RPMI7951 (cell line): ENCODE measurements around the gene DDX49. TPM values are rescaled to one million over a fixed set of nuclear protein-coding genes. Genes with fewer than 3 reads are reported as not detected.
"Not testable (repeated sequence)": the region's sequence is repeated elsewhere in the genome, so short reads cannot be mapped to it uniquely, and the experiment has no call there.

Source experiments
- DNase-seq: peaks from one replicate; pipeline ENCODE4 v3.0.0-alpha.2; 2012; ENCODE audit warnings: low read depth
- total RNA-seq: library from RNA; depleted of rRNA; stranded (reverse); fragments of >200 nt; shearing (Covaris generic); gene quantifications from 2 replicates; pipeline ENCODE4 v1.2.3, GENCODE V29; 2014

The DDX49 gene
- total RNA-seq, 1 experiment from 2014 or later: 55.9 TPM

DNA sequence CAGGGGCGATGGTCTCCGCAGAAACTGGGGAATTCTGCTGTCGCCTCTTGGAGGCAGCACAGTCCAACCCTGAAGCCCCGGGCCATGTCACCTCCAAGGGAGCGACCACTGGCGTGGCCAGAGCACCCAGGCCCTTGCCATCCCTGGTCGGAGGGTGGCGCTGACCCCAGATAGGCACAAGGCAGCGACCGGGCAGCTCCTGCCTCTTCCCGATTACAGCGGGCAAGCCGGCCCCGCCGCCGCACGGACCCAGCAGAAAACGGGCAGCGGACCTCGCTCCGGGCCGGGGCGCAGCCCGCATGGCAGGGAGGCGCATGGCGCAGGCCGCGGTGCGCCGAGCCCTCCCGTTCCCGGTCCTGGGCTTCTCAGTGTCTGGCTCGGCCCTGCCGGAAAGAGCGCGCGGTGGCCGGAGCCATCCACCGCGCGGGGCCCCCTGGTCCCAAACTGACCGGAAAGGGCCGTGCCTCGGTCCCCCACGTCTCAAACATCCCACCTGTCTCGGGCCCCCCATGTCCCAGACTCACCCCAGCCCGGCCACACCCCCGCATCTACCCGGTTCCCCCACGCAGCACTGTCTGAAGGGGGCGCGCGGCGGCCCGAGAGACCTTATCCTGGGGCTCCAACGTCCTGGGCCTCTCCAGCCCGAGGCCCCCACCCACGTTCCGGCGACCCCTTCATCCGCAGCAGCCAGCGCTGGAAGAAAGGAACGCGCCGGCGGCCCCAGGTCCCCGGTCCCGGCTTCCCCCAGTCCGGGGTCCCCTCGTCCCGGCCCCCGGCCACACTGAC lies 24.3 kb upstream of the DDX49 start:
- DNase-seq: peak; percentile 37

DNA sequence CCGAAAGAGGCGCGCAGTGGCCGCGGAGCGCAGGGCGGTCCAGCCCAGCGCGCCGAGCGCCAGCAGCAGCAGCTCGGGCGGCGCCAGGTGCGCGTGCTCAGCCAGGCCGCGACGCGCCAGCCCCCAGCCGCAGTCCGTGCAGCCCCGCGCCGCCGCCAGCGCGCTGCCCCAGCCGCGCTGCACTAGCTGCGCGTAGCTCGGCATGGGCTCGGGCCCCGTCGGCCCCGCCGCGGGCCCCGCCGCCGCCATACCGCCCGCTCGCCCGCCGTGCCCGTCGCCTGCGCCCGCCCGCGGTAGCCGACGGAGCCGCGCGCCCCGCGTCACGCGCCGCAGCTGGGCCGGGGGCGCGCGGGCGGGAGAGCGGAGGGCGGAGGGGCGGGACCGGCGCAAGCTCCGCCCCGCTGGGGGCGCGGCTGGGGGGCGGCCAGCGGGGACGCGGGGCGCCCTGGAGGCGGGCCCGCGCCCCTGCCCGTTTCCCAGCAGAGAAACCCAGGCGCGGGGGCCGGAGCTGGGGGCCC lies 23.6 kb upstream of the DDX49 start, which contains the start of gene CERS1:
CERS1 (minus strand) TSS at position 335 of the 518 bp plus-strand sequence; CDS start at position 249, 86 bp downstream.
- no peak for DNase-seq

DNA sequence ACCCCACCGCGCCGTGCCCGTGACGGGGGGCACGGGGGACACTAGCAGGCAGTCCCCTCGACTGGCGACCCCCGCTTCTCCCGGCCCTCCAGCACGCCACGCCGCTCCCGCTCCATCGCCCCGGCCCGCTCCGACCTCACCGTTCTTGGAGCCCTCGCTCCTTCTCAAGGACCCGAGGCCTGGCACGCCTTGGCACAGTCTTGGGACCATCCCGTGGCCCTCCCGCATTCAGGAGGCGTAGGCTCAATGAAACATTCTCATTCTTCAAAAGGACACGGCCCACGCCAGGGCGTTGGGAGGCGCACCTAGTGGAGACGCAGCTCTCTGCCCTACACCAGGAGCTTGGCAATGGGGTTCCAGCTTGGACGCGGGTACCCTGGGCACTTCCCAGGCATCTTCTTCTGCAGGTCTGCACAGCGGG lies 23.1 kb upstream of the DDX49 start:
- no peak for DNase-seq

DNA sequence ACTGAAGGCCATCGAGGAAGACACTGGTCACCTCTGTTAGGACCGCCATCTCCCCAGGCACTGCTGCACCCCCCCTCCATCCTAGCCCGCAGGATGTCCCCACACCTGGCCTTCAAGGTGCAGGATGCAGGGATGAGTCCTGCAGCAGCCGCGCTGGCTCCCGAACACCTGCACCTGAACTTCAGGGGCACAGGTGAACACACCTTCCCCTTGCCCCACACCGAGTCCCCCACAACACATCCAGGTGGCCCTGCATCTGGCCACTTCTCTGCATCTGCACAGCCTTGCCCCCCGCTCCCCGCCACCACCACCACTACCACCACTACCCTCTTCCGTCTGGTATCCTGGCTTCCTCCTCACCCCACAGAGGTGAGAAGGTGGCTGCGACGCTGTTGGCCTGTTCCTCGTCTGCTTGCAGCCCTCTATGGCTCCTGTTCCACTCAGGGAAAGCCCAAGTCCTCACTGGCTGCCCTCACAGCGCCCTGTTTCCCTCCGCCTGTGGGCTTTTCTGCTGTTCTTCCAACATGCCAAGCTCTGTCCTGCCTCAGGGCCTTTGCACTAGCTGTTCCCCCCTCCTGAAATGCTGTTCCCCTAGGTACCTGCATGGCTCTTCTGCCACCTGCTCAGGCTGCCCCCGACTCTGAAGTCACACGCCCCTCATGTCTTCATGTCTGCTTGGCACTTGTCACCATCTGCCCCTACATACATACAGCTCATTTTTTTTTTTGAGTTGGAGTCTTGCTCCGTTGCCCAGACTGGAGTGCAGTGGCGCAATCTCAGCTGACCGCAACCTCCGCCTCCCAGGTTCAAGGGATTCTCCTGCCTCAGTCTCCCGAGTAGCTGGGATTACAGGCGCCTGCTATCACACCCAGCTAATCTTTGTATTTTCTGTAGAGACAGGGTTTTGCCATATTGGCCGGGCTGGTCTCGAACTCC lies 22.2 kb upstream of the DDX49 start:
- no peak for DNase-seq

DNA sequence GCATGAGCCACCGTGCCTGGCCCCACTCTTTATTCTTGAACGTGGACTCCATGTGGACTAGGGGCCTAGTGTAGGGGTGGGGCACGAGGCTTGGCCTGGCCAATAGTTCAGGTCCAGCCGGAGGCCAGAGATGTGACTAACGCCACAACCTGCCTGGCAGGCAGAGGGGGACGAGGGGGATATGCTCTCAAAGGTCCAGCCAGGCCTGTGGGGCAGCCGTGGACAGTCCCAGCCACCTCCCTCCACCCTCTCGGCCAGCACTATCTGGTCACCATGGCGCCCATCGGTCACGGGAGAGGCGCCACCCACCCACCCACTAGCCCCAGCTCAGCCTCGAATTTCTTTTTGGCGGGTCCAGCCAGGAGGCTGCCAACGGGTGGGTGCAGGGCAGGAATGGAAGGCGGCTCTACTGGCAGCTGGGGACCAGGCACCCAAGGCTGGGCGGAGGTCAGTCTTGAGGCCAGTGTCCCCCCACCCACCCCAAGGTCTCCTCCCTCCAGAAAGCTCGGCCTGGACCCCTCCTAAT lies 21.4 kb upstream of the DDX49 start:
- DNase-seq: no peak

DNA sequence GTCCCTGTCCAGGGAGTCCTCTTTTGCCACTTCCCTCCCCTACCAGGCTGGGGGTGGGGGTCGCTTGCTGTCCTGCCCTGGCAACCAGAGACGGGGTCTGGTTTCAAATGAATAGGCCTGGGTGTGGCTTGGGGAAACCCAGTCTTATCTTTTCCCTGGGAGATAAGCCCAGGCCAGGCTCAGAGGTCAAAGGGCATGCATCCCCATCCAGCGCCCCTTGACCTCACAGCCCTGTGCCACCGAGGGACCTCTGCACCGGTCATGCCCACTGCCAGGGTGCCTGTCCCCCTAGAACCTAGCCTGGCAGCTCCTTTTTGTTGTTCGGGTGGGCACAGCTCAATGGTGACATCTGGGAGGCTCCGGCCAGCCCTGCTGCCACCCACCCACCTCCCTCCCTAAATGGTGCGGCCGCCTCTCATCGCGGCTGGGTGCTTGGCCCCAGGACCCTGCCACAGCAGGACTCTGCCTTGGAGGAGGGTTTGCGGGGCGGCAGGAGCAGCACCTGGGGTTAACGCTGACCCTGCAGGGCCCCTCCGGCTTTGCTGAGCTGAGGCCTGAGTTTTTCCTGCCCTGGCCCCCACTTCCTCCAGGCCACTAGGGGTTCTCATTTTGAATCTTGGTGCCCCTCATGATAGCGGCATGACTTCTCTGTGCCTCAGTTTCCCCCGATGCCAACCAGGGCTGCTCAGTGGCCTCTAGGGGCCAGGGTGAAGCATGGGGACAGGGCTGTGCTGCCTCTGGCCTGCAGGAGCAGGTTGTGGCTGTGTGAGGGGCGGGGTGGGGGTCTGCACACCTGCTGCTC lies 20.7 kb upstream of the DDX49 start:
- no peak for DNase-seq

DNA sequence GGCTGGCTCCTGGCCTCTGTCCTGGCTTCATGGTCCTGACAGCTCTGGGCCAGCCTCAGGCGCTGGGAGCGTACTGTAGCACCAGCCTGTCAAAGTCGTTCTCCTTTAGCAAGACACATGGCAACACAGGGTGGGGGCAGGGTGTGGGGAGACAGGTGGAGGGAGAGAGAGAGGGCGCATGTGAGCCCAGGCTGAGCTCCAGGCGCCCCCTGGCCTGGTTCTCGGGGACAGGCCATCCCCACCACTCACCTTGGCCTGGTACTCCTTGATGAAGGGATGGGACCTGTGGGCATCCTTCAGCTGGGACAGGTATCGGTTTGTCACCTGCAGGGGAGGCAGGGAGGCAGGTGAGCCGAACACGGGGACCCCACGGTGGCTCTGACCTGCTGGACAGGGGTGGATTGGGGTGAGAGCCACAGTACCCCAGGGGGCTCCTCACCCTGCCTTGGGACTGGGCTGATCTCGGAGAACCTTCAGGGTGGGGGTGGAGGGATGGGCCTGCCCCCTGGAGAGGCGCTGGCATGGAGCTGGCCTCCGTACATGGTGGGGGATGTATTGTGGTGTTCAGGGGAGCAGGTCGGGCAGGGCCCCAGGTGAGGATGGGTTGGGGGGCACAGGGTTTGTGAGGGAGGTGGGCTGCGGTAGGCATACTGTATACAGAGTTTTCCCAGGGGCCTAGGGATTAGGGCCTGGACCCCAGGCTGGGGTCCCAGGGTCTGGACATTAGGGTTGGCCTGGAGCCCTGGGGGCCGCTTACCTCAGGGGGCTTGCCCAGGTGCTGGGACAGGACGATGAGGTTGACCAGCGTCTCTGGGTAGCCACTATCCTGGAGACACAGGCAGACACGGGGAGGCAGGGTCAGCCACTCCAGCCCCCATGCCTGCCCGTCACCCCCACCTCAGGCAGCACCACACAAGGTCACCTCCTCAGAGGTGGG lies 19.6 kb upstream of the DDX49 start:
- DNase-seq: no peak

DNA sequence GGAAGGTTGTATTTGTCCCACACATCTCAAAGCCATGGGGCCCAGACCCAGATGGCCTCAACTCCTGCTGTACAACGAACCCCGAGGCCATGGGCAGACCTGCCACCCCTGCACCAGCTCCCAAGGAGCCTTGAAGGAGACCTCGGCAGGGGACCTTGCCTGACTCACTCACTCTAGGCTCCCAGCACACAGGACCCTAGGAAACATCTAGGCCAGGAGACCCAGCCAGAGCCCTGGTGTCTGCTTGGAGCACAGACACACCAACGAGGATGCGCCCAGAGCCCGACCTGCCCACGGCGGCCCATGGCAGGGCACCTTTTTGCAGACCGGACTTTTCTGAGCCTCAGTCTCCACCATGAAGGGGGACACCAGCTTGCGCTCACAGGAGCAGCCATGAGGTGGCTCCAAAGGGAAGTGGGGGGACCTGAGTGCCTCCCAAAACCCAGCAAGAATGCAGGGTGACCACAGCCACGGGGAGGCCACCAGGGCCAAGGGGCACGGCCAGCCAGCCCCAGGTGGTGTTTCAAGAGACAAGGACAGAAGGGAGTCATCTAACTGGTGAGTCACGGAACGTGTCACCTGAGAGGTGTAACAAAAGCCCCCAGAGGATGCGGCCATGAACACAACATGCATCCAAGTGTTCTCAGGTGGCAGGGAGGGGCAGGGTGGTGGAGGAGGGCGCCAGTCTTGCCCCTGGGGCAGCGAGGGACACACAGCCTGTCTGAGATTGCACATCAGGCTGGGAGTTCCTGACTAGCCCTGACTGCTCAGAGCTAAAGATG lies 18.6 kb upstream of the DDX49 start:
- no peak for DNase-seq

DNA sequence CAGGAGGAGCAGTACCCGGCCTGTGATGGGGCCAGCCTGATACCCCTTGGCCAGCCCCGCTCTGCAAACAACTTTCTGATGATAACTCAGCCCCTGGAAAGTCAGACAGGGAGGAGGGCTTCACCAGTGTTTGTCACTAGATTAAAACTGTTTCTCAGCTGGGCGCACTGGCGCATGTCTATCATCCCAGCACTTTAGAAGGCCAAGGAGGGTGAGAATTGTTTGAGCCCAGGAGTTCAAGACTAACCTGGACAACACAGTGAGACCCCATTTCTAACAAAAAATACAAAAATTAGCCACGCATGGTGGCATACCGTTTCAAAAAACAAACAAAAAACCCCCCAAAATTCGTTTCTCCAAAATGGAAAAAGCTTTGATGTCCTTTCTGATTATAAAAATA lies 18.0 kb upstream of the DDX49 start:
- DNase-seq: no peak

DNA sequence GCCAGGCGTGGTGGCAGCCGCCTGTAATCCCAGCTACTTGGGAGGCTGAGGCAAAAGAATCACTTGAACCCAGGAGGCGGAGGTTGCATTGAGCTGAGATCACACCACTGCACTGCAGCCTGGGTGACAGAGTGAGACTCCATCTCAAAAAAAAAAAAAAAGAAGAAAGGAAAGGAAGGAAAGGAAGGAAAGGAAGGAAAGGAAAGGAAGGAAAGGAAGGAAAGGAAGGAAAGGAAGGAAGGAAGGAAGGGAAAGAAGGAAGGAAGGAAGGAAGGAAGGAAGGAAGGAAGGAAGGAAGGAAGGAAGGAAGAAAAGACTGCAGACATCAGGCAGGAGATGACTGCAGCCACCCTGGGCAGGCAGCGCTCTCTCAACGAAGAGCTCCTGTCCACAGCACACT lies 17.0 kb upstream of the DDX49 start:
- DNase-seq: not testable (repeated sequence)

DNA sequence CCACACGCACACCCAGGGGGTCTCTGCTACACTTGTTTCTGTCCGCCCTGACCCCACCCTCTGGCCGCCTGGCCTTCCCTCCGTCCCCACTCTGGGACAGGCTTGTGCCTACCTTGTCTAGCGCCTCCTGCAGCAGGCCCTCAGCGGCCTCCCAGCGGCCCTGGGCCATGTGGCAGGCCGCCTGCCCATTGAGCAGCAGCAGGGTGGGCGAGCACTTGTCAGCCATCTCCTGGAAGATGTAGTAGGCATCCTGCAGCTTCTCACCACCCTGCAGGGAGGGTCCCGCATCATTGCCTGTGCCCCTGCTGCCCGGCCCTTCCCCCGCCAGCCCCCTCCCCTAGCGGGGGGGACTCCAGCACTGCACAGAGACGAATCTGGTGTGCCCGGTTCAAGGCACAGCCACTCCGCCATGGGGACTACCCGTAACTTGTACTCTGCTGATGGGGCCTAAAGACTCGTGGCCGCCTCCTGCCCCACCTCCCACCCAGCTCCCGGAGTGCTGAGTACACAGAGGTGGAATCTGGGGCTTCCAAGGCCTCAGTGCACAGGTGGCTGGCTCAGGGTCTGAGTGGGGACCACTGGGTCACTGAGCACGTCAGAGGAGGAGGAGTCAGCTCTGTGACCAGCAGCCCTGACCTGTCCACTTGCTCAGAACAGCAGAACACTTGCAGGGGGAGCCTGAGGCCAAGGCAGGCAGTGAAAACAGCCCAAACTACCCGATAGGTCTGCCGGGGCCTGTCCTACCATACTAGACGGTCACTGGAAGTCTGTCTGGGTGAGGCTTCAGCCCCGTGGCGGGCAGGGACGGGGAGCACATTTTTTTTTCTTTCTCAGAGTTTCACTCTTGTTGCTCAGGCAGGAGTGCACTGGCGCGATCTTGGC lies 16.1 kb upstream of the DDX49 start:
- DNase-seq: no peak

DNA sequence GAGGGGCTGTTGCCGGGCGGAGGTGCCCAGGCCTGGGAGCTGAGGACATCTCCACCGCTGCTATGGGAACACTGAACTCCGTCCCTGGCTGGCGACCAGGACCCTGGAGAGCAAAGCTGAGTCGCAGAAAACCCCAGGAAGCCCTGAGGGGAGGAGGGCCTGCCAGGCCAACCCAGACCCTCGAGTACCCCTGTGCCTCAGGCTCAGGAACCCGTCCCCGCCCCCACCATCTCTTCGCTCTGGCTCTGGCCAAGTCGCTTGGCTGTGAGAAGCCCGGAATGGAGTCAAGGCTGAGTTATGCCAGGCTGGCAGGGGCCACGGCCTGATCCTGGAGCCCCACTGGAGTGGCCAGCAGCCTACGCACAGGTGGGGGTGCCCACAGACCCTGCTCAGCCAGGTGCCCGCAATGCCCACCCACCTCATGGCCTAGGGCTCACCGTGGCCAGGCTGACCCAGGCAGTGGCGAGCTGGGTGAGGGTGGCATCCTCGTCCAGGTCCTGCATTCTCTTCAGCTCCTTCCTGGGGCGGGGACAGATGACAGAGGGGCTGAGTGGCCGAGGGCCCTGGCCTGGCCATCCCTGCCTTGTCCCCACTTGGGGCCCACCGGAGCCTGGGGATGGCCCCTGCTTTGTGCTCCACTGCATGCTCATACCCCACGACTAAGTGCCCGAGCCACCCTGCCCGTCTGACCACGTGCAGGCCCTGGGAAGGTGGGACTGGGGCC lies 15.0 kb upstream of the DDX49 start:
- DNase-seq: no peak

DNA sequence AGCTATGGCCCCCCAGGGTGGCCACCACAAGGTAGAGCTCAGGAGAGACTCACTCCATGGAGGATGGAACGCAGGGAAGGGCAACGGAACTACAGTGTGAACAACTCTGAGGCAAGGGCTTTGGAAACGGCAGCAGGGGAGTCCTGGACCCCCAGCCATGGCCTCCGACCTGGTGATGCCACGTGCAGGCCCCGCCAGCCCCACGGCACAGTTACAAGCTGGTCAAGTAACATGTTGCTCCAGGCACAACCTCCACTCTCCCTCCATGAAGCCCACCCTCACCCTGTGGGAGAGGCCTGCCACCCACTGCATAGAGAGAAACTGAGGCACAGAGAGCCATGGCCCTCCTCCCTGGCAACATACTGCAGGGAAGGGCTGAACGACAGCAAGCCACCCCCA lies 14.5 kb upstream of the DDX49 start:
- DNase-seq: no peak

DNA sequence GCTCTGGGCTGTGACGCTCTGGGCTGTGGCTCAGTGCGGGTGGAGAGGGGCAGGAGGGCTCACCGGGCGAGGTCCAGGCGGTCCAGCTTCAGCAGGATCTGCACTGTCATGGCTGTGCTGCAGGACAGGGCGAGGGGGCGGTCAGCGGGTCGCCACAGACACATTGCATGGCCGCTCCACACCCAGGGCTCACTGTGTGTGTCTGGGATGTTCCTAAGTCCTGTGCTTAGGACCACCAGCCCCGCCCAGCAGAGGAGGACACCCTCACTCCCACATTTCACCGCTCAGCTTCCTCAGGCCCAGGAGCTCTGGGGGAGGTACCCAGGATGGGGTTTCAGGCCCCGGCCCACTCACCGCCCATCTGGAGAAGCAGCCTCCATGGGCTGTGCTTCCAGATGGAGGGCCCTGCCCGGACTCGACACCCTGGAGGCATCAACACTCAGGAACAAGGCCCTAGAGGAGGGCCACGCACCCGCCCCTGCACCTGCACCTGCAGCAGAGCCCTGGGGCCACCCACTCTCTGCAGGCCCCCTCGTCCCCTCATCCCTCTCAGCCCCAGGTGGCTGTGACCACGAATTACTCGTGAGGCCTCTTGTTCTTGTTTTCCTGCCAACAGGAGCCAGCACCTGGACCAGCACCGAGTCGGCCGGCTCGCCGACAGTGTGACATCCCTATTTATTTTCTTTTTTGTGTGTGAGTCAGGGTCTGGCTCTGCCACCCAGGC lies 13.8 kb upstream of the DDX49 start:
- no peak for DNase-seq

DNA sequence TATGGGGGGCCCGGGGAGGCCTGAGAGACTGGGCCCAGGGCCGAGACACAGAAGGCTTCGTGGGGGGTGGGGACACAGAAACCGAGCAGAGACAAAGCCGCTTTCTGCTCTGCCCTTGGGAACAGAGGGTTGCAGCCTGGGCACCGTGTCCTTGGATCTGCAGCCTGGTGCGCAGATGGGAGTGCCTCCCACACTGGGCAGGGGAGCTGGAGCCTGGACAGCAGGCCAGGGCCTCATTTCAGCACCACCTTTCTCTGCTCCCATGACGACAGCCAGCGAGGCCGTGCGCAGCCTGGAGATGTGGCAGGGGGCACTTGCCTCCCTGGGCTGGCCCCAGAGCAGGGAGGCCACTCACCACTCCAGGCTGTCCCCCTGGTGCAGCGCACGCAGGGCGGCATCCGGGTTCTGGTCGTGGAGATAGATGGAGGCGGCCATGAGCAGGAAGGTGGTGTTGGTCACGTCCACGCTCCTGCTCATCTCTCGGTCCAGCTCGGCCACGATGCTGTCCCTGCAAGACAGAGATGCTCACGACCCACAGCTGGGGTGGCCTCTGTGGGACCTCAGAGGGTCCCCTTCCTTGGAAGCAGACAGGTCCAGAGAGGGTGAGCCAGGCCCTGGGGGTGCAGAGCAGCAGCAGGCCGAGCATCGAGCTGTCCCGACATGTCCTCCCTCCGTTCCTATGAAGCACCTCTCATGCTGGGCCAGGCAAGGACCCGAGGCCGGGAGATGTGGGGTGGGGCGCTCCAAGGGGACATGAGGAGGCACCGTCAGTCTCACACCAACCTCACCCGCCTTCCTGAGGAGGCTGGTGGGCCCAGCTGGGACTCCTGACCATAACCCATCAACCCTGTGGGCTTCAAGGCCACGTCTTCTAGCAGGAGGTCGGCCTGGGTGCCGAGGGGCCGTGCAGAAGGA lies 12.7 kb upstream of the DDX49 start:
- DNase-seq: no peak
